ENCODE results near the gene CFAP54.

The CFAP54 gene

DNA sequence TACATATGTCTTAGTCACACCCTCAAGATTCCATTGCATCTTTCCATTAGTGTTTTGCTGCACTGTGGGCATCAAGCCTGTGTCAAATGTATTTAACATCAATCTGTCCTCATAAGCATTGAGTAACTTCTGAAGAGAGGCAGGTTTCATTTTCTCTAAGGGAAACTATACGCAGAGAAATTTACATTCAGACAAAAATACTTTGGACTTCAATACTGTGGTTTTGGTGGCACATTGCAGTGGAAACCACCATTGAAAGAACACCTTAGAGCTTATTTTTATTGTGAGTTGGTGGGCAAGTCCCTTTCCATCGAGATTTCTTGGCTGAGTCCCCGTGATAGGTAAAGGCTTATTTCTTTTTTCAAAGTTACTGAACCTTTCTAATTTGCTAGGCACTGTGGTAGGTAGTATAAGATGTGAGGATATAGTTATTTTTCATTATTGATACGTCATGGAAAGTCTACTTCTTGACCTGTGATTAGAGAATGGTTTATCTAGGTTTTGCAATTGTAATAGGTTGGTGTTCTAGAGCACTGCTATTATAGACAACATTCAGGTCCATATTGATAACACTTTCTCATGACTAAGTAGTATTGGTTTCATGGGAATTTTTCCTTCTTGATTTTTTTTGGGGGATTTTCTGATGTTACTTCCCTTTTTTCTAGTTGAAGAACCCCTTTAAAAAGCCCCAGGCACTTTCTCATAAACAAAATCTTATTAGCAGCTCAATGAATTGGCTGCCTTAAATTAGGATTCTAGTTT, 81.9 kb downstream of the CFAP54 start:
- Histone ChIP-seq H3K36me3 (ENCODE audit: control insufficient read depth in 2 of 2, insufficient read depth in 1 of 2, low read length in 2 of 2) (no peaks in the 10 kb centered on the region), H3K27ac (ENCODE audit: extremely low read depth, low read depth, low read length) (no peak overlapping the region), H3K4me1 (ENCODE audit: control insufficient read depth, insufficient read depth, low read length) (no peaks in the 10 kb centered on the region), H3K9me3 (ENCODE audit: control insufficient read depth, insufficient read depth, low read depth, low read length) (no peaks in the 10 kb centered on the region), H3K4me3 (ENCODE audit: low read depth, low read length) (no peak overlapping the region)
- no peak for TF ChIP-seq ZNF596 (tag by site-specific recombination; IDR thresholded peaks at IDR 0.05)
- ChIA-PET CTCF (interaction anchor here (0.6 kb wide), 1 partner anchor 203 kb away, joined by 3 read pairs; no protein-coding TSS in a partner anchor), POLR2A (no interaction called here)

DNA sequence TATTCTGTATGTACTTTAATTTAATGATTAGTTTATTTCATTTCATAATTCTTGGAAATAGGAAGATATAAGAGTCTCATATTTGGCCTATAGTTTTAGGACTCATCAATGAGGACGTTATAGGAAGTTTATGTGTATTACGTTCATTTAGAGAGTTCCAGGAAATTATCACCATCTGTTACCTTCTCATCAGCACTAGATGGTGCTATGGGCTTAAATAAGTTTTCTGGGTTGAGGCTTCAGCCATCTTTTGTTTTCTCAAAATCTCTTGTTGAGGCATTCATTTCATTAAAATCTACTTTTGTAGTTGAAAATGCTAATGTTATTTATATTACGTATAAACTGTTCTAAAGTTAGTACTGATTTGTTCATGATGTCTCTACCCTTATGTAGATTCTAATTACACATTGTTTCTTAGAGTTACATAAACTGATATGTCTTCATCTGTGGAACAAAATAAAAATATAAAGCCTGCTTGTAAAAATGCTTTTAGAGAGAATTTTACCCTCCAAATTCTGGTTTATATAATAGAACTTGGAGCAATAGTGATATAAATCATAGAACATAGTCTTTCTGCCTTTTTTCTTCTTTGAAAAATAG, 89.2 kb downstream of the CFAP54 start:
- no peaks in the 10 kb centered on the region for H3K36me3 ChIP-seq (ENCODE audit: control insufficient read depth in 2 of 2, insufficient read depth in 1 of 2, low read length in 2 of 2)
- no peaks in the 10 kb centered on the region for H3K9me3 ChIP-seq (ENCODE audit: control insufficient read depth, insufficient read depth, low read depth, low read length)
- no peaks in the 10 kb centered on the region for H3K4me1 ChIP-seq (ENCODE audit: control insufficient read depth, insufficient read depth, low read length)
- no peak for TF ChIP-seq ZNF114 (tag by site-specific recombination; IDR thresholded peaks at IDR 0.05)
- TF ChIP-seq, protein P1, sequence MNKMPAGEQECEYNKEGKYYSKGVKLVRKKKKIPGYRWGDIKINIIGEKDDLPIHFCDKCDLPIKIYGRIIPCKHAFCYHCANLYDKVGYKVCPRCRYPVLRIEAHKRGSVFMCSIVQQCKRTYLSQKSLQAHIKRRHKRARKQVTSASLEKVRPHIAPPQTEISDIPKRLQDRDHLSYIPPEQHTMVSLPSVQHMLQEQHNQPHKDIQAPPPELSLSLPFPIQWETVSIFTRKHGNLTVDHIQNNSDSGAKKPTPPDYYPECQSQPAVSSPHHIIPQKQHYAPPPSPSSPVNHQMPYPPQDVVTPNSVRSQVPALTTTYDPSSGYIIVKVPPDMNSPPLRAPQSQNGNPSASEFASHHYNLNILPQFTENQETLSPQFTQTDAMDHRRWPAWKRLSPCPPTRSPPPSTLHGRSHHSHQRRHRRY (tag by site-specific recombination; IDR thresholded peaks at IDR 0.05) = no peak
- no peak for TF ChIP-seq ZNF416 (tag by site-specific recombination; IDR thresholded peaks at IDR 0.05)
- TF ChIP-seq, protein P2, sequence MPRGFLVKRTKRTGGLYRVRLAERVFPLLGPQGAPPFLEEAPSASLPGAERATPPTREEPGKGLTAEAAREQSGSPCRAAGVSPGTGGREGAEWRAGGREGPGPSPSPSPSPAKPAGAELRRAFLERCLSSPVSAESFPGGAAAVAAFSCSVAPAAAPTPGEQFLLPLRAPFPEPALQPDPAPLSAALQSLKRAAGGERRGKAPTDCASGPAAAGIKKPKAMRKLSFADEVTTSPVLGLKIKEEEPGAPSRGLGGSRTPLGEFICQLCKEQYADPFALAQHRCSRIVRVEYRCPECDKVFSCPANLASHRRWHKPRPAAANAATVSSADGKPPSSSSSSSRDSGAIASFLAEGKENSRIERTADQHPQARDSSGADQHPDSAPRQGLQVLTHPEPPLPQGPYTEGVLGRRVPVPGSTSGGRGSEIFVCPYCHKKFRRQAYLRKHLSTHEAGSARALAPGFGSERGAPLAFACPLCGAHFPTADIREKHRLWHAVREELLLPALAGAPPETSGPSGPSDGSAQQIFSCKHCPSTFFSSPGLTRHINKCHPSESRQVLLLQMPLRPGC (tag by site-specific recombination; IDR thresholded peaks at IDR 0.05) = no peak
- TF ChIP-seq WT1 (tag by site-specific recombination; IDR thresholded peaks at IDR 0.05) = no peak
- TF ChIP-seq ZNF626 (tag by site-specific recombination; IDR thresholded peaks at IDR 0.05) = no peak
- TF ChIP-seq, protein P3, sequence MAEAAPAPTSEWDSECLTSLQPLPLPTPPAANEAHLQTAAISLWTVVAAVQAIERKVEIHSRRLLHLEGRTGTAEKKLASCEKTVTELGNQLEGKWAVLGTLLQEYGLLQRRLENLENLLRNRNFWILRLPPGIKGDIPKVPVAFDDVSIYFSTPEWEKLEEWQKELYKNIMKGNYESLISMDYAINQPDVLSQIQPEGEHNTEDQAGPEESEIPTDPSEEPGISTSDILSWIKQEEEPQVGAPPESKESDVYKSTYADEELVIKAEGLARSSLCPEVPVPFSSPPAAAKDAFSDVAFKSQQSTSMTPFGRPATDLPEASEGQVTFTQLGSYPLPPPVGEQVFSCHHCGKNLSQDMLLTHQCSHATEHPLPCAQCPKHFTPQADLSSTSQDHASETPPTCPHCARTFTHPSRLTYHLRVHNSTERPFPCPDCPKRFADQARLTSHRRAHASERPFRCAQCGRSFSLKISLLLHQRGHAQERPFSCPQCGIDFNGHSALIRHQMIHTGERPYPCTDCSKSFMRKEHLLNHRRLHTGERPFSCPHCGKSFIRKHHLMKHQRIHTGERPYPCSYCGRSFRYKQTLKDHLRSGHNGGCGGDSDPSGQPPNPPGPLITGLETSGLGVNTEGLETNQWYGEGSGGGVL (tag by site-specific recombination; IDR thresholded peaks at IDR 0.05) = no peak
- TF ChIP-seq ZNF791 (tag by site-specific recombination; IDR thresholded peaks at IDR 0.05) = no peak
- TF ChIP-seq, protein P4, sequence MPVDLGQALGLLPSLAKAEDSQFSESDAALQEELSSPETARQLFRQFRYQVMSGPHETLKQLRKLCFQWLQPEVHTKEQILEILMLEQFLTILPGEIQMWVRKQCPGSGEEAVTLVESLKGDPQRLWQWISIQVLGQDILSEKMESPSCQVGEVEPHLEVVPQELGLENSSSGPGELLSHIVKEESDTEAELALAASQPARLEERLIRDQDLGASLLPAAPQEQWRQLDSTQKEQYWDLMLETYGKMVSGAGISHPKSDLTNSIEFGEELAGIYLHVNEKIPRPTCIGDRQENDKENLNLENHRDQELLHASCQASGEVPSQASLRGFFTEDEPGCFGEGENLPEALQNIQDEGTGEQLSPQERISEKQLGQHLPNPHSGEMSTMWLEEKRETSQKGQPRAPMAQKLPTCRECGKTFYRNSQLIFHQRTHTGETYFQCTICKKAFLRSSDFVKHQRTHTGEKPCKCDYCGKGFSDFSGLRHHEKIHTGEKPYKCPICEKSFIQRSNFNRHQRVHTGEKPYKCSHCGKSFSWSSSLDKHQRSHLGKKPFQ (tag by site-specific recombination; IDR thresholded peaks at IDR 0.05) = no peak
- TF ChIP-seq, protein P5, sequence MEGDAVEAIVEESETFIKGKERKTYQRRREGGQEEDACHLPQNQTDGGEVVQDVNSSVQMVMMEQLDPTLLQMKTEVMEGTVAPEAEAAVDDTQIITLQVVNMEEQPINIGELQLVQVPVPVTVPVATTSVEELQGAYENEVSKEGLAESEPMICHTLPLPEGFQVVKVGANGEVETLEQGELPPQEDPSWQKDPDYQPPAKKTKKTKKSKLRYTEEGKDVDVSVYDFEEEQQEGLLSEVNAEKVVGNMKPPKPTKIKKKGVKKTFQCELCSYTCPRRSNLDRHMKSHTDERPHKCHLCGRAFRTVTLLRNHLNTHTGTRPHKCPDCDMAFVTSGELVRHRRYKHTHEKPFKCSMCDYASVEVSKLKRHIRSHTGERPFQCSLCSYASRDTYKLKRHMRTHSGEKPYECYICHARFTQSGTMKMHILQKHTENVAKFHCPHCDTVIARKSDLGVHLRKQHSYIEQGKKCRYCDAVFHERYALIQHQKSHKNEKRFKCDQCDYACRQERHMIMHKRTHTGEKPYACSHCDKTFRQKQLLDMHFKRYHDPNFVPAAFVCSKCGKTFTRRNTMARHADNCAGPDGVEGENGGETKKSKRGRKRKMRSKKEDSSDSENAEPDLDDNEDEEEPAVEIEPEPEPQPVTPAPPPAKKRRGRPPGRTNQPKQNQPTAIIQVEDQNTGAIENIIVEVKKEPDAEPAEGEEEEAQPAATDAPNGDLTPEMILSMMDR (tag by site-specific recombination; IDR thresholded peaks at IDR 0.05) = peak; percentile 32
- TF ChIP-seq, protein P6, sequence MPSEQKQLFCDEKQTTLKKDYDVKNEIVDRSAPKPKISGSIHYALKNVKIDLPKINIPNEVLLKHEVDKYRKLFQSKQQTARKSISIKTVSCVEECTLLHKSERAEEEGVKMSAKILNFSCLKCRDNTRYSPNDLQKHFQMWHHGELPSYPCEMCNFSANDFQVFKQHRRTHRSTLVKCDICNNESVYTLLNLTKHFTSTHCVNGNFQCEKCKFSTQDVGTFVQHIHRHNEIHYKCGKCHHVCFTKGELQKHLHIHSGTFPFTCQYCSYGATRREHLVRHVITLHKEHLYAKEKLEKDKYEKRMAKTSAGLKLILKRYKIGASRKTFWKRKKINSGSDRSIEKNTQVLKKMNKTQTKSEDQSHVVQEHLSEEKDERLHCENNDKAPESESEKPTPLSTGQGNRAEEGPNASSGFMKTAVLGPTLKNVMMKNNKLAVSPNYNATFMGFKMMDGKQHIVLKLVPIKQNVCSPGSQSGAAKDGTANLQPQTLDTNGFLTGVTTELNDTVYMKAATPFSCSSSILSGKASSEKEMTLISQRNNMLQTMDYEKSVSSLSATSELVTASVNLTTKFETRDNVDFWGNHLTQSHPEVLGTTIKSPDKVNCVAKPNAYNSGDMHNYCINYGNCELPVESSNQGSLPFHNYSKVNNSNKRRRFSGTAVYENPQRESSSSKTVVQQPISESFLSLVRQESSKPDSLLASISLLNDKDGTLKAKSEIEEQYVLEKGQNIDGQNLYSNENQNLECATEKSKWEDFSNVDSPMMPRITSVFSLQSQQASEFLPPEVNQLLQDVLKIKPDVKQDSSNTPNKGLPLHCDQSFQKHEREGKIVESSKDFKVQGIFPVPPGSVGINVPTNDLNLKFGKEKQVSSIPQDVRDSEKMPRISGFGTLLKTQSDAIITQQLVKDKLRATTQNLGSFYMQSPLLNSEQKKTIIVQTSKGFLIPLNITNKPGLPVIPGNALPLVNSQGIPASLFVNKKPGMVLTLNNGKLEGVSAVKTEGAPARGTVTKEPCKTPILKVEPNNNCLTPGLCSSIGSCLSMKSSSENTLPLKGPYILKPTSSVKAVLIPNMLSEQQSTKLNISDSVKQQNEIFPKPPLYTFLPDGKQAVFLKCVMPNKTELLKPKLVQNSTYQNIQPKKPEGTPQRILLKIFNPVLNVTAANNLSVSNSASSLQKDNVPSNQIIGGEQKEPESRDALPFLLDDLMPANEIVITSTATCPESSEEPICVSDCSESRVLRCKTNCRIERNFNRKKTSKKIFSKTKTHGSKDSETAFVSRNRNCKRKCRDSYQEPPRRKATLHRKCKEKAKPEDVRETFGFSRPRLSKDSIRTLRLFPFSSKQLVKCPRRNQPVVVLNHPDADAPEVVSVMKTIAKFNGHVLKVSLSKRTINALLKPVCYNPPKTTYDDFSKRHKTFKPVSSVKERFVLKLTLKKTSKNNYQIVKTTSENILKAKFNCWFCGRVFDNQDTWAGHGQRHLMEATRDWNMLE (tag by site-specific recombination; conservative IDR thresholded peaks at IDR 0.05; ENCODE audit: low read depth) = no peak
- peak; percentile 92 for TF ChIP-seq ZNF654 (tag by site-specific recombination; IDR thresholded peaks at IDR 0.05; ENCODE audit: low read depth)
- TF ChIP-seq ZNF155 (tag by site-specific recombination; IDR thresholded peaks at IDR 0.05) = no peak
- no peak for TF ChIP-seq SP2 (tag by site-specific recombination; IDR thresholded peaks at IDR 0.05)
- no peak for TF ChIP-seq ZNF239 (tag by site-specific recombination; IDR thresholded peaks at IDR 0.05)
- TF ChIP-seq YY1 (tag by site-specific recombination; IDR thresholded peaks at IDR 0.05) = 0 out of 2 replicates have a peak, but pooled peaks have one; percentile 18
- no peak overlapping the region for H3K4me3 ChIP-seq (ENCODE audit: low read depth, low read length)
- POLR2A ChIA-PET = no interaction called here
- CTCF ChIA-PET = interaction anchor here (0.5 to 2.2 kb wide), 15 partner anchors 14 to 1821 kb away, joined by 3 to 7 read pairs (median 3); no protein-coding TSS in a partner anchor
- no peak overlapping the region for H3K27ac ChIP-seq (ENCODE audit: extremely low read depth, low read depth, low read length)
